Activated CD8-positive, alpha-beta memory T cell treated with anti-CD3 and anti-CD28 coated beads, Interleukin-2, amount 50 U/mL, for 4 hours (primary cell): Measurements from ENCODE around the gene NRL.

Experiments
- DNase-seq: peaks from one replicate; pipeline ENCODE4 v3.0.0-alpha.2; 2020

NRL gene

DNA sequence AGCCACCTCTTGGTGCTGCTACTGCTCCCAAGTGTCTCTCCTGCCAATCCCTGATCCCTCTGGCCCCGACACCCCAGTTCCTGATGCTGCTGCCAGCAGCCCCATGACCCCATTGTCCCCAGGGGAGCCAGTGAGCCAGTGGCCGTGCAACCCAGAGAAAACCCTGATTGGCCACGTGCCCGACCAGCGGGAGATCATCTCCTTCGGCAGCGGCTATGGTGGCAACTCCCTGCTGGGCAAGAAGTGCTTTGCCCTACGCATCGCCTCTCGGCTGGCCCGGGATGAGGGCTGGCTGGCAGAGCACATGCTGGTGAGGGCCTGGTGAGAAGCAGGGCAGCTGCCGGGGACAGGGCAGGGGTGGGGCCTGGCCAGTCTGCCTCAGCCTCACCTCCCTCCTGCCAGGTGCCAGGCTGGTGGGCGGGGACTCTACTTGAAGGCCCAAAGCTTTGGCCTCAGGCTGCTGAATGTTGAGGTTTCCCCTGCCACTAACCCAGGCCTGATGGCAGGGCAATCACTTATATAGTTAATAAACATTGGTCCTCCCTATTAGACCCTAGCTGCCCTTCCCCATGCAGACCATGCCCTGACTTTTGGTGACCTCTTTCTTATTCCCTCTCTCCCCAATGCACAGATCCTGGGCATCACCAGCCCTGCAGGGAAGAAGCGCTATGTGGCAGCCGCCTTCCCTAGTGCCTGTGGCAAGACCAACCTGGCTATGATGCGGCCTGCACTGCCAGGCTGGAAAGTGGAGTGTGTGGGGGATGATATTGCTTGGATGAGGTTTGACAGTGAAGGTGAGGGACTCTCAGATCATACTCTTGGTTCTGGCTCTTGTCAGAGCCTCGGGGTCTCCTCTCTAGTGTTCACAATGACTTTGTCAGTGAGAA, 15.6 kb downstream of the NRL start:
- DNase-seq: no peak

DNA sequence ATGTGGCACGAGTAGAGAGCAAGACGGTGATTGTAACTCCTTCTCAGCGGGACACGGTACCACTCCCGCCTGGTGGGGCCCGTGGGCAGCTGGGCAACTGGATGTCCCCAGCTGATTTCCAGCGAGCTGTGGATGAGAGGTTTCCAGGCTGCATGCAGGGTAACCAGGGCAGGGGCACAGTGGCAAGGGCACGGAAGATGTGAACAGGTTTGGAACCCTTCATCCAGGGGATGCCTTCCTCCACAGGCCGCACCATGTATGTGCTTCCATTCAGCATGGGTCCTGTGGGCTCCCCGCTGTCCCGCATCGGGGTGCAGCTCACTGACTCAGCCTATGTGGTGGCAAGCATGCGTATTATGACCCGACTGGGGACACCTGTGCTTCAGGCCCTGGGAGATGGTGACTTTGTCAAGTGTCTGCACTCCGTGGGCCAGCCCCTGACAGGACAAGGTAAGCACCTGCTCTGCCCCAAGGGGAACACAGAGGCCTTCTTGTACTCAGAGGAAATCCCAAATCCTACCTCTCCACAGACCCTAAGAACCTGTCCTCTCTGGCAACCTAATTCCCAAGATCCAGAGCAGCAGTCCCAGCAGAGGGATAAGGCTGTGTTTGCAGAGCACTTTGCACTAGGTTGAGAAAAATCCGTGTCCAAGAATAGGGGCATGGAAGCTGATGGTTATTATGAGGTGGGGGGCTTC, 16.4 kb downstream of the NRL start:
- DNase-seq: no peak

DNA sequence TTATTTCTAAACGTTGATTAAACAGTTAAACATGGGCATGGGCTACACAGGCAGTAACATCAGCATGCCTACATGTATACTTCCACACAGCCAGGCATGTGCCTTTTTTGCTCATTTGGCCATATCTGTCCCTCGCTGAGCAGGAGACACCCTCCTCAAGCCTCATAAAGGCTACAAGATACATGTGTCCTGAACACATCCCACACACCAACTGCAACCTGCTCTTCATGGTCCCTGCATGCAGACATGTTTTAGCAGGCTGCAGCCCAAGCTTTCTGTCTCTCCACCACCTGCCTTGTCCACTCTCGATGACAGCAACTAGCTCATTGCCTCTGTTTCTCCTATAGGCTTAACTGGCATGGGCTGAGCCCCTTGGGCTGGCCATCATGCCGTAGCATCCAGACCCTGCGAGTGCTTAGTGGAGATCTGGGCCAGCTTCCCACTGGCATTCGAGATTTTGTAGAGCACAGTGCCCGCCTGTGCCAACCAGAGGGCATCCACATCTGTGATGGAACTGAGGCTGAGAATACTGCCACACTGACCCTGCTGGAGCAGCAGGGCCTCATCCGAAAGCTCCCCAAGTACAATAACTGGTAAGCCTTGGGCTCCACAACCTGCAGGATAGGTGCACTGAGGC, 18.1 kb downstream of the NRL start:
- DNase-seq: no peak

DNA sequence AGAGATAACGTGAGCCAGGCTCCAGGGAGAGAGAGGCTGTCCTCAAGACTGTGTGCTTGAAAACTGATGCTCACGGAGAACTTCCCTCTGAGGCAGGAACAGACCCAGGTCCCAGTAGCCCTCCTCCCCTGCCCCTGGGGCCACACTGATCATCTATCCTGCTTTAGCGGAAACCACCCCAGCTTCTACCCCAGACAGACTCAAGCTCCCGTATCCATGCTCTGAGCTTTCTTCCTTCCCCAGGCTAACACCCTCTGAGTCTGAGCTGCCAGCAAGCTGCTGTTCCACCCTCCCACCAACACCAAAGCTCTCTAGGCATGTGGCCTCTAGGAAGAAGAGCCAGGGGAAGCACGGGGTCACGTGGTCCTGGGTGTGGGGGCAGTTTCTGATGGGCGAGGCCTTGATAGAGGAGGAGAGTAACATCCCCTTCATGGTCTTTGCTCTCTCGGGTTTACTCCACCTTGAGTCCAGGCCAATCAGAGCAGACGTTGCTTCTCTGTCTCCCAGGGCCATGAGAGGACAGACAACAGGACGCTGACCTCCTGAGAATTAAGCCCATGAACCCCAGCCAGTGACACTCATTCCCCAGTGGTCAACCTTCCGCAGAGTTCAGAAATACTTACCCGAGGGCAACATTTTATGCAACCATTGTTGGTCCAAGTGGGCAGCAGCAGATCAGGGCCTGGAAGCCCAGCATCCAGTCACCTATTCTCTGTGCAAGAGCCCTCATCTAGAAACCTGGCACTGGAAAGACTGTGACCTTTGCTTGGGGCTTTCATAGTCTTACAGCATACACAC, 19.3 kb downstream of the NRL start:
- peak; percentile 44 for DNase-seq

DNA sequence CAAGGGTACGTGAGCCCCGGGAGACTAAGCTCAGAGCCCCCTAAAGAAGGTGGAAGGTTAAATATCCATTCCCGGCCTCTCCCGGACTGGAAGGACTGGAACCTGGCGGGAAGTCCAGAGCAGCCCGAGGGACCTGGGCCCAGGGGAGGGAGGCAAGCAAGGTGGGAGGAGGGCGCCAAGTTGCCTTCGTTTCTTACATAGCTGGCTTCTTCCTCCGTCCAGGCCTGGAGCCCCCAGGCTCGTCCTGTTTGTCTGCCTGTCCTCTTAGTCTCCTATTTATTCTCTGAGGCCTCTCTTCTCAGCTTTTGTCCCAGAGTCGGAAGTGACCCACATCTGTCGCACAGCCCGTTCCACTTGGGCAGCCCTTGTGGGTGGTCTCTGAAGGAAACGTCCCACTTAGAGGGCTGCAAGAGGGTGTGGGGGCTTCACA, 19.9 kb downstream of the NRL start:
- DNase-seq: no peak

DNA sequence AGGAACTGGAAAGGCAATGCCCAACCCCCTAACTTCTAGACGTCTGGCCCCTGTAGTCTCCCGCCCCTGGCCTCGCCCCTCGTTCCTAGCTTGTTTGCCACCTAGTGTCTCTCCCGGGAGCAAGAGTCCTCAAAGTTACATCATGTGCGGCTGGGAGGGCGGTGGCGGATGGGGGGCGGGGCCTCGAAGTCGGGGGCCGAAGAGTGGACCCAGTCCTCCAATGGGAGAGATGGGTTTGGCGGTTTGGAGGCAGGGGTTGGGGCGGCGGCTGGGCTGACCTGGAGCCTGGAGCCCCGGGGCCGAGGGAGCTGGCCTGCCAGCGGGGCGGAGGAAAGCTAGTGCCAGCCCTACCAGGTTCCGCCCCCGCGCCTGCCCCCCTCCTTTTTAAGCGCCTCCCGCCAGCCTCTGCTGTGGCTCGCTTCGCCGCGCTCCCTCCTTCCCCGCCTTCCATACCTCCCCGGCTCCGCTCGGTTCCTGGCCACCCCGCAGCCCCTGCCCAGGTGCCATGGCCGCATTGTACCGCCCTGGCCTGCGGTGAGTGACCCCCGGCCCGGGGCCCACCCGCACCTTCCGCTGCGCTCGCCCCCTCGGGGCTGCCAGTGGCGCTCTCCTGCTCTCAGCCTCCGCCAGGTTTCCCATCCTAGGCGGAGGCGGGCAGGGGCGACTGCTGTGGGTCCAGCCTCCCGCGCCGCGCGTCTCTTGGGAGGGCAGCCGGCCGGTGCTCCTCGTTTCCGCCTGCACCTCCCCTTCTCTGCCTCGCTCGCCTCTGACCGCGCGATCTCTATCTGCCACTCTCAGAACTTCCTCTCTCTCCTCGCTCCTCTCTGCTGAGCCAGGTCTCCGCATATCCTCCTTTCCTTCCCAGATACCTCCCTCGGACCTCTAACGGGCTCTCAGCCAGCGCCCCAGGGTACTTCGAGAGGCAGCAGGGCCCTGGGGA, 20.6 kb downstream of the NRL start, which contains the start of gene PCK2:
Gene PCK2, plus strand, starts transcription at position 411 of the 940 bp plus-strand sequence. Its CDS starts 95 bp downstream, at position 506.
- DNase-seq: peak; percentile 84

DNA sequence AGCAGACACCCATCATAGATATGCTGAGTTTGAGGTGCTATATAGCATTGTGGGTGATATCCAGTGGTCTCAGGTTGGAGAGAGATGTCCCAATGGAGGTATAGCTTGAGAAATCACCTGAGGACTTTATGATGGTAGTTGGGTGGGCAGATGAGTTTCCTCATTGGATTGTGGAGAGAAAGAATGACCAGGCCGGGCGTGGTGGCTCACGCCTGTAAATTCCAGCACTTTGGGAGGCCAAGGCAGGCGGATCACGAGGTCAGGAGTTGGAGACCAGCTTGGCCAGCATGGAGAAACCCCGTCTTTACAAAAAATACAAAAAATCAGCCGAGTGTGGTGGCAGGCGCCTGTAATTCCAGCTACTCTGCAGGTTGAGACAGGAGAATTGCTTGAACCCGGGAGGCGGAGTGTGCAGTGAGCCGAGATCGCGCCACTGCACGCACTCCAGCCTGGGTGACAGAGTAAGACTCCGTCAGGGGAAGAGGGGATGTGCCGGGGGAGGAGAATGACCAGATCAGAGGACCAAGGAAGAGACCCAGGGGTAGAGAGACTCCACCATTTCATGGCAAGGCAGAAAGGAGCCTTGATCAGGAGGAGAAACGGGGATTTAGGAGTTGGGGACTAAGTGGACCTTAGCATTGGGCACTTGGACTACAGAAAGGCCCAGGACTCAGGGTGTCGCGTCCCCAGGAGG, 21.4 kb downstream of the NRL start:
- DNase-seq: no peak

DNA sequence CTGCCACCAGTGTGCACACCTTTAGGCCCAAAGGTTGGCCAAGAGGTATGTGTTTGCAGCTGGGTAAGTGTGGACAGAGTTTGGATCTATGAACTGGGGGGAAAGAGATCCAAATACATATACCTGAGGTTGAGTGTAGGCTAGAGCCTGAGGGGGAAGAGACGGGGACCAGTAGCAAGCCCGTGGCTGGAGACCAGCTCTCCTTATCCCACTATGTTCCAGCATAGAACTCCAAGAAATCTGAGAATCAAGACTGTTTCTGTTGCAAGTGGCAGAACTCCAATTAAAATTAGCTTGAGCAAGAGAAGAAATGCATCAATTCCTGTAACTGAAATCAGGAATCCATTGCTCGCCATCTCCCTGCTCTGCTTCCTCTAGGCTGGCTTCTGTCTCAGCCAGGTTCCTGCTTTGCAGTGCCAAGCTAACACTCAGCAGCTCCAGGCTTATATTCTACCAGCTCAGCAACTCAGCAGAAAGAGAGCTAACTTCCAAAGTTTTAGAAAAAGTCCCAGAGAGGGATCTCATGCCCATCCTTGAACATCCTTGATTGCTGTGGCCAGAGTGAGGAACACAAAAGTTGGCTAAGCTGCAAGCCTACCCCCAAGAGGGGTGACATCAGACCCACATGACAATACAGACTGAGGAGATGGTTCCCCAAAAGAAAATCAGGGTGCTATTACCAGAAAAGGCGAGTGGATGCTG, 22.1 kb downstream of the NRL start:
- DNase-seq: no peak

DNA sequence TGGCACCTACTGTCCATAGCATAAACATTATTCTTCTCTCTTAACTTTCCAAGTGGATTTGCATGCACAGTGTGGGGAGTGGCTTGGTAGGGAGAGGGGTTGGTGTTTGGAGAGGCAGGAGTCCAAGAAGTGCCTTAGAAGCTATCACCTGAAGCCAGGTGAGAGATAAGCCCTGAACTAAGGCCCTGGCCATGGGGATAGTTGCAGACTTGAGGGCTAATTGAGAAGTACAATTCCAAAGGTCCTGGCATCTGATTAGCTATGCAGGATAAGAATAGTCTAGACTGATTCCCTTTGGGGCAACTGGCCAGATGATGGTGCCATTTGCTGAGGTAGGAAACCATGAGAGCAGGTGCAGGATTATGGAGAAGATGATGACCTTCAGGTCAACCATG, 22.6 kb downstream of the NRL start:
- no peak for DNase-seq

DNA sequence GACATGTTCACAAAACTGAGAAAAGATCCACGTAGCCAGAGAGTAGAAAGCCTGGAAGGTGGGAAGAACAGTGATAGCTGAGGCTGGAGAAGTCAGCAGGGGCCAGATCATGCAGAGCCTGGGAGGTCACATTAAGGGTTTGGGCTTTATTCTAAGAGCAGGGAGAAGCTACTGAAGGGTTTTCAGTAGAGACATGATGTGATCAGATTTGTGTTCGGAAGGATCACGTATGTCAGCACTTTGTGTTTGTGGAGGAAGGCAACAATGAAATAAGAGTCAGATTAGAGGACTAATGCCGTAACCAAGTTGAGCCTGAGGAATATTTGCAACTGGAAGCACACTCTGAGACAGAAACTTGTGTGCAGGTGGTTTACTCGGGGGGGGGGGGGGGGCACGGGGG, 24.9 kb downstream of the NRL start:
- DNase-seq: no peak

DNA sequence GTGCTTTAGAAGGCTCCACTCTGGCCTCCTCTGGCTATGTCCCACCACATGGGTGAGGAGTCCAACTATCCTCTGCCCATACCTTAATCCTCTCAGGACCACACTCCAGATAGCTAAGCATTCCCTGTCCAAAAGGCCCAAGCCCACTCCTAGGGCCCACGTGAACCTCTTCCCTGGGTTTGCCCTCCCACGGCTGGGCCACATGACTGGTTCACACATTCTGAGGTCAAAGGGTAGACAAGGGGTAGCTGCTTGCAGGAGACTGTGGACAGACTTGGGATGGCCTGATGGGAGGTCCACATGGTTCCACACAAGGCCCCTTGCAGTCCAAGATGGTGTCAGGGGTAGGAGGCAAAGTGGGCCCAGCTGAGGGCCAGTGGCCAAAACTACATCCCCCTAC, 26.7 kb downstream of the NRL start:
- no peak for DNase-seq

DNA sequence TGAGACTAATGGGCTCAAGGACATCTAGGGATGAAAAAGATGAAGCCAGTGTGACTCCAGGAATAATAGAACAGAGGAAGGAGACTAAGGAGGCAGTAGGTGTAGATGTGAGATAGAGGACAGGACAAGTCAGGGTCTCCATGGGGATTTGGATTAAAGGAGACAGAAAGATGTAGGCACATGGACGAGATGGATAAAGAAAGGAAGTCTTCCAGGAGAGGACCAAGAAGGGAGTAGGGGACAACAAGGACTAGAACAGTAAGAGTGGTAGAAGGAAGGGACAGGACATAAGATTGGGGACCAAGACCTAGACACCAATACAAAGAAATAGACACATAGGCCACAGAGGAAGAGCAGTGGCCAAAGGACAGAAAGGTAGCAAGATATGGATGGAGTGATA, 27.7 kb downstream of the NRL start:
- no peak for DNase-seq

DNA sequence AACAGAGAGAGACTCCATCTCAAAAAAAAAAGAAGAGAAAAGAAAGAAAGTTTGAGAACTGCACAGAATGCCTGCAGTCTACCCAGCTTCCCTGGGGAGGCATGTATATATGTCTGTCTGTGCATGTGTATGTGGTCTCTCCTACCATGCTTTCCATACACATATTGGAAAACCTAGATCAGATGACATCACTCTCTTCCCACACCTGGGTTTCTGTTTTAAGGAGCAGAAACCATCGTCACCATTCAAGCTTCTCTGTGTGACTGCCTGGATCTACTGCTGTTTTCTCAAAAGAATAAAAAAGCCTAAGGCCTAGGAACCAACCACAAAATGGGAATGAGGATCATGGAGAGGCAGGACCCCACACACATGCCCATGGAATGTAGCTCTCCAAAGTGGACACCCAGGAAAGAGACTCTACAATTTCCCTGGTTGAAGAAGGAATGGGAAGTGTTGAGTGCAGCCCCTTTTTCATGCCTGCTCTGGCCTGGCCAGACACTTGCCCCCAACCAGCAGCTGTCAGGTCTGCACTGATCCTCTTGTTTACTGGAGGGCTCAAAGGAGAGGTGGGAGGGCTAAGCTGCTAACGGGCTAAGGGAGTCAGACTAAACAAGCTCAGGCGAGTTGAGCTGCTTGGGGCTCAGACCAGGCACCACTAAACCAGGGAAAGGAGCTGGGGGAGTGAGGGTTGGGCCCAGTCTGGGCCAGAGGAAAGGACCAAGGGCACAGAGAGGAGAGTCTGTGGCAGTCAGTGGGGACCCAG, 28.4 kb downstream of the NRL start:
- no peak for DNase-seq

DNA sequence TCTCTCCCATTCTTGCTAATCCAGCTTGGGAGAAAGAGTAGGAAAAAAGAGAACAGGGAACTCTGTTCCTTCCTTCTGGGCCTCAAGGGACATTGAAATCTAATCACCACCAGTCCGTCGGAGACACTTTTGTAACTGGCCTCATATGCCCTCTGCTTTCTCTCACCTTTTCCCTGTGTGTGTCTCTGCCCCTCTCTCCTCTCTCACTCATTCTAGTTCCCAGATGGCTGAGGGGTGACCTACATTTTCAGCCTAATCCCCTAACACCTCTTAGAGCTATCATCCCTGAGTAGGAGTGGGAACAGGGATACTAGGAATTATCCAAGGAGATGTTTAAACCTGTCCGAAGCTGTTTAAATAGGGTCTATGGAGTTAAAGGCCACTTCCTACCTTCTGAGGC, 29.5 kb downstream of the NRL start:
- no peak for DNase-seq

DNA sequence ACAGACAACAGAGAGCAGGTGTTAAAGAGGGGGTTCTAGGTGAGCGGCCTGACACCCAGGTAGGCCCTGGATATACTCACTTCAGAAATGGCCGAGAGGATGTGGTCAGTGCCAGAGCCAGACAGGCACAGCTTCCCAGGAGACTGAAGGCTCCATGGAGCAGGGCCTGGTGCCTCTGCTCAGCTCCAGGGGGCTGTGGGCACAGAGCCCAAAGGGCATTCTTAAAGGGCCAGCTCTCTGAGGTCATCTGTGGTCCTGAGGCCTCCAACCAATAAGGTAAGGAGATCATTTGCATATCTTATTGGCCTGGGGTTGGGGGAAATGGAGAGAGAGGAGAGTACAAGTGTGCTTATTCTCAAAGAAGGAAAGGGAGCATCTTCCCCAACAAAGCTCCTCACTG, 30.3 kb downstream of the NRL start:
- DNase-seq: no peak

DNA sequence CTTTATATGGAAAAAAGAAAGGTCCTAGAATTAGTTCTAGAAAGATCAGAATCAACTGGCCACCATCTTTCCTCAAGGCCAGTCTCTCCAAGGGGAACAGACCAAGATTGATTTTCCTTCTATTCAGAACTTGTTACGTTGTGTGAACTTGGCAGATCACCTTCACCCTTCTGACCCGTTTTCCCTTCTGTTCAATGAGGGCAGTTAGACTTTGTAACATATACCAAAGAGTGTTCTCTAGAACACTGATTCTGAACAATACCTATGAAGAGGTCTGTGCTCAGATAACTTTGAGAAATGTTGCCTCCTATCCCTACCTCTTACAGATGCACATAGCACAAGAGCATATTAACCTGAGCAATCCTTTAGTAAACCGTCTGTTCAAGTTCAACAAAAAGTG, 31.3 kb downstream of the NRL start:
- DNase-seq: no peak

DNA sequence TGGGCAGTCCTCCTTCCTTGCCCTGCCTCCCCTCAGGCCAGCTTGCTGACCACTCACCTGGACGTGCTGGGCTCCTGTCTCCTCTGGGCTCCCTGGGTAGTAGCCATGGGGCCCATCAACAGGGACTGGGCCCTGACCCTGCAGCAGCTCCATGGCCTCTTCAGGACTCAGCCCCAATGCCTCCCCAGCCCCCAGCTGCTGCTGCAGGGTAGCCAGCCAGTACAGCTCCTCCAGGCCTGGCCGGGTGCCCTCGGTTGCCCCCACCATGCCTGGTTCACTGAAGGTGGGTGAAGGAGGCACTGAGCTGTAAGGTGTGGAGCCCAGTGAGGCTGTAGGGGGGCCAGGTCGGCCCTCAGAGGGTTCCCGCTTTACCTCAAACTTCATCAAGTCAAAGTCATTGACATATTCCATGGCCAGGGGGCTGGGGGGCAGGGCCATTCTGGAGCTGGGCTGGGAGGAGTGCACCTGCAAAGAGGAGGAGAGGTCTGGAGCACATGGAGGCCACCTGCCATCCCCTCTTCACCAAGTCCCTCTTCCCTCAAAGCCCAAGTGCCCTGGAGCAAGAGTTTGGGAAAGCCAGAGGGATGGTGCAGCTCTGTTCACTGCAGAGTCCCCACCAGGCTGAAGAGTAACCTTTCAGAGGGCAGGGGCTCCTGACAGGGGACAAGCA, 32.2 kb downstream of the NRL start:
- DNase-seq: no peak

DNA sequence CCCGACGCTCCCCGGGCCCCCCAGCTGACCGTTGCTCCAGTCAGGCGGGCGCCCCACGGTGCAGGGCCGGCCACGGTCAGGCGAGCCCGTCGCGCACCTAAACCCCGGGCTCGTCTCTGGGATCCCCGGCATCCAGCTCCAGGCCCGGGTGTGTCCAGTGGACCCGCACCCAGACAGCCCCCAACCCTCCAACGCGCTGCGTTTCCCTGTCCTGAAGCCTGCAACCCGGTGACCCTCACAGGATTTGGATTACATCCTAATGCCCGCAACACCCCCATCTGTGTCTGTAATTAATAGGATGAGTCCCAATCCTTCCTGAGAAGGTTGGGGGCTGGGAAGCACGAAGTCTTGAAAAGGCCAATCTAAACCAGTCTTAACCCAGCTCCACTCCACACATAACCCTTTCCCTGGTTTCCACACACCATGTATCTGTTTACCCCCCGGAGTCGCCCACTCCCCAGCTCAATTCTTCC, 33.0 kb downstream of the NRL start:
- no peak for DNase-seq
